ENCODE measurements around the gene METTL5.

- TF ChIP-seq NBN (IDR thresholded peaks at IDR 0.05; ENCODE audit: low read depth) (no peak), FOXM1 (IDR thresholded peaks at IDR 0.05; ENCODE audit: low read depth) (no peak), FOXM1 (CRISPR knock-in tag; IDR thresholded peaks at IDR 0.05; ENCODE audit: low read depth) (no peak), EP300 (IDR thresholded peaks at IDR 0.05; ENCODE audit: low read length) (no peak), SMARCB1 (IDR thresholded peaks at IDR 0.05; ENCODE audit: insufficient read length, low read depth) (no peak), POLR2AphosphoS5 (IDR thresholded peaks at IDR 0.05; ENCODE audit: control insufficient read depth, insufficient read depth, low read depth, low read length) (no peak)
- TF ChIP-seq, protein P1, sequence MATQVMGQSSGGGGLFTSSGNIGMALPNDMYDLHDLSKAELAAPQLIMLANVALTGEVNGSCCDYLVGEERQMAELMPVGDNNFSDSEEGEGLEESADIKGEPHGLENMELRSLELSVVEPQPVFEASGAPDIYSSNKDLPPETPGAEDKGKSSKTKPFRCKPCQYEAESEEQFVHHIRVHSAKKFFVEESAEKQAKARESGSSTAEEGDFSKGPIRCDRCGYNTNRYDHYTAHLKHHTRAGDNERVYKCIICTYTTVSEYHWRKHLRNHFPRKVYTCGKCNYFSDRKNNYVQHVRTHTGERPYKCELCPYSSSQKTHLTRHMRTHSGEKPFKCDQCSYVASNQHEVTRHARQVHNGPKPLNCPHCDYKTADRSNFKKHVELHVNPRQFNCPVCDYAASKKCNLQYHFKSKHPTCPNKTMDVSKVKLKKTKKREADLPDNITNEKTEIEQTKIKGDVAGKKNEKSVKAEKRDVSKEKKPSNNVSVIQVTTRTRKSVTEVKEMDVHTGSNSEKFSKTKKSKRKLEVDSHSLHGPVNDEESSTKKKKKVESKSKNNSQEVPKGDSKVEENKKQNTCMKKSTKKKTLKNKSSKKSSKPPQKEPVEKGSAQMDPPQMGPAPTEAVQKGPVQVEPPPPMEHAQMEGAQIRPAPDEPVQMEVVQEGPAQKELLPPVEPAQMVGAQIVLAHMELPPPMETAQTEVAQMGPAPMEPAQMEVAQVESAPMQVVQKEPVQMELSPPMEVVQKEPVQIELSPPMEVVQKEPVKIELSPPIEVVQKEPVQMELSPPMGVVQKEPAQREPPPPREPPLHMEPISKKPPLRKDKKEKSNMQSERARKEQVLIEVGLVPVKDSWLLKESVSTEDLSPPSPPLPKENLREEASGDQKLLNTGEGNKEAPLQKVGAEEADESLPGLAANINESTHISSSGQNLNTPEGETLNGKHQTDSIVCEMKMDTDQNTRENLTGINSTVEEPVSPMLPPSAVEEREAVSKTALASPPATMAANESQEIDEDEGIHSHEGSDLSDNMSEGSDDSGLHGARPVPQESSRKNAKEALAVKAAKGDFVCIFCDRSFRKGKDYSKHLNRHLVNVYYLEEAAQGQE (IDR thresholded peaks at IDR 0.05; ENCODE audit: borderline replicate concordance): no peak
- TF ChIP-seq, protein P1 (CRISPR knock-in tag; IDR thresholded peaks at IDR 0.05; ENCODE audit: low read depth): no peak
Measured at GRCh38 chr2:169840747-169841142, 16.0 kb upstream of the METTL5 start.

Measured in K562 (cell line).